LHCN-M2 (cell line): ENCODE measurements around the gene KLK10. TPM values are rescaled to one million over a fixed set of nuclear protein-coding genes. Genes with fewer than 3 reads are reported as not detected.

Source experiments
- DNase-seq: peaks from one replicate; pipeline ENCODE4 v3.0.0-alpha.2; 2012; ENCODE audit warnings: low read depth
- polyA plus RNA-seq: library from polyadenylated mRNA; unstranded; fragments of >200 nt; gene quantifications from one replicate; pipeline ENCODE4 v1.2.1, GENCODE V29; 2012; ENCODE audit warnings: missing spikeins
- total RNA-seq: library from RNA; depleted of rRNA; stranded (reverse); fragments of >200 nt; gene quantifications from 2 replicates; pipeline ENCODE4 v1.2.3, GENCODE V29; 2014; rRNA removed

Gene KLK10, protein sequence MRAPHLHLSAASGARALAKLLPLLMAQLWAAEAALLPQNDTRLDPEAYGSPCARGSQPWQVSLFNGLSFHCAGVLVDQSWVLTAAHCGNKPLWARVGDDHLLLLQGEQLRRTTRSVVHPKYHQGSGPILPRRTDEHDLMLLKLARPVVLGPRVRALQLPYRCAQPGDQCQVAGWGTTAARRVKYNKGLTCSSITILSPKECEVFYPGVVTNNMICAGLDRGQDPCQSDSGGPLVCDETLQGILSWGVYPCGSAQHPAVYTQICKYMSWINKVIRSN
- not detected in 2 replicates for total RNA-seq
- not detected for polyA plus RNA-seq

- DNase-seq, result no peak
These were observed at the start of gene KLK10 for GRCh38 chr19:51019544-51019925. Gene KLK10, minus strand, starts transcription at chr19:51019709. Its CDS starts 579 bp downstream, at chr19:51019130.

DNA sequence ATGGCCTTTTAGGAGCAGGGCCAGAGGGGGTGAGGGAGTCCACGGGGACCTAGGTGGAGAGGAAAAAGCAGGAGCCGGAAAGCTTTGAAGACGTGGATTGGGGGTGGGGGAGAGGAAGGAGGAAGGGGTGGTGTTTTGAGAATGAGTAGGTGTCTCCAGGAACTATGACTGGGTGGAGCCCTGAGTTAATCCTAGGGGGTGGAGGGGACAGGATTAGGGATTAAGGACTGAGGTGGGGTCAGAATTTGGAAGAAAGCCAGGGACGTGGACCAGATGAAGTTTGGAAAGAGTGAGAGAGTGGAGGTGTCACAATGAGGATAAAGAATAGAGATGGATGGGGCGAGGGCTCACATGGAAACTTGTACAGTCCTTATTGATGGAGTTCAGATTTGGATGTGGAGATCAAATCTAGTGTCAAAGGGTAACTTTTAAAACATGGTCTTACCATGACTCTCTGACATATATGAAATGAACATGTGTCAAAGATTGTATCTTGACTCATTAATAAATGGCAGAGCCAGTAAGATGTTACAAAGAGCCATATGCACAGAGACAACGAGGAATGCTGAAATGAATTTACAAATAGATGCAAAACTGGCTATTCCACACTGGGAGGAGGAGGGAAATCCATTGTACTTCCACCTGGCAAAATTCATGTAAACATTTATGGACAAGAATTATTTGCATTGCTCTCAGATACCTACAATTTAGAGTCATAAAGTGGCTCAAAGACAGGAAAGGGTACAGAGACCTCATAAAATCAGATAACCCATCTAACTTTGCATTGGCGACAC lies 47.1 kb upstream of the KLK10 start:
- no peak for DNase-seq

- no peak for DNase-seq
These were observed 45.9 kb upstream of the KLK10 start for GRCh38 chr19:51065221-51065960.

GRCh38 chr19:51064534-51065220 lies 45.2 kb upstream of the KLK10 start, which contains the start of gene KLK13:
Gene KLK13, minus strand, starts transcription at chr19:51065092. Its CDS starts 25 bp downstream, at chr19:51065067.
- no peak for DNase-seq

DNA sequence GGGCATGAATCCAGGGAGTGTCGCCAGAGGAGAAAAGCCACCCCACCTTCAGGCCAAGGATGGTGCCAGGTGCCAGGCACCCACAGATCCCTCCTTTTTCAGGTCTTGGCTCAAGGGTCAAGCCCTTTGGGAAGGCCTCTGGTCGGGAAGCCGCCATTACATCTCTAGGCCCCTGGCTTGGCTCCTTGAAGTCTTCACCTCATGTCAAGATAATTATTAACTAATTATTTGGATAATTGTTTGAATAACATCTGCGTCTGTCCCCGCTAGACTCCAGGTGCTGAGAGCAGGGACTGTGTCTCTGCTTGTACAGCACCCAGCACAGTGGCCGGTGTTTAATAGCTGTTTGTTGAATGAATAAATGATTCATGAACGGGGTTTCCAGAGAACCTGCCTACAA lies 44.2 kb upstream of the KLK10 start:
- no peak for DNase-seq

DNA sequence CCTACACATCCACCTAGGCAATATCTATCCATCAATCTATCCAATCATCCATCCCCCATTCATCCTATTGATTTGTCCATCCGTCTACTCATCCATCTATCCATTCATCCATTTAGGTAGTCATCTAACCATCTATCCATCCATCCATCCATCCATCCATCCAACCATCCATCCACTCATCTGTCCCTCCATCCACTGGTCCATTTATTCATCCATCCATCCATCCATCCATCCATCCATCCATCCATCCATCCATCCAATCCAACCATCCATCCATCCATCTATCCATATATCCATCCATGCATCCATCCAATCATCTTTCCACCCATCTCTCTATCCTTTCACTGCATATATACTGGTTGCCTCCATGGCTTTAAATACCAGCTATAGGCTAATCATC lies 41.5 kb upstream of the KLK10 start:
- no peak for DNase-seq

DNA sequence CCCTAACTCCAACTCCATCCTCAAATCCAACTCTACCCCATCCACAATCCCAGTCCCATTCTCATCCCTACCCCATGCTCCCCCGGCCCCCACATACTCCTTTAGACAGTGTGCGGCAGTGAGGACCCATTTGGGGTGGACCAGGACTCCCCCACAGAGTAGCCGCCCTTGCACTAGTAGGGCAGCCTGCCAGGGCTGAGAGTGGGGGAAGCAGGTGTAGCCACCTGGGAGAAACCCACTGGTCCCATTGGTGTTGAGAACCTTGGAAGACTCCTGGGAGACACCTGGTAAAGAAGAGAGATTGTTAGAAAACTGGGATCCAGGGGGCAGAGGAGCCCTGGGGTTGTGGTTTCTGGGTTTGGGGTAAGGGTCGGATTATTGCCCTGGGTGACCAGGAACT lies 40.8 kb upstream of the KLK10 start:
- no peak for DNase-seq

GRCh38 chr19:51059715-51060114 lies 40.2 kb upstream of the KLK10 start:
- no peak for DNase-seq

- DNase-seq, result no peak
These were observed 36.4 kb upstream of the KLK10 start for GRCh38 chr19:51055866-51056265.

DNA sequence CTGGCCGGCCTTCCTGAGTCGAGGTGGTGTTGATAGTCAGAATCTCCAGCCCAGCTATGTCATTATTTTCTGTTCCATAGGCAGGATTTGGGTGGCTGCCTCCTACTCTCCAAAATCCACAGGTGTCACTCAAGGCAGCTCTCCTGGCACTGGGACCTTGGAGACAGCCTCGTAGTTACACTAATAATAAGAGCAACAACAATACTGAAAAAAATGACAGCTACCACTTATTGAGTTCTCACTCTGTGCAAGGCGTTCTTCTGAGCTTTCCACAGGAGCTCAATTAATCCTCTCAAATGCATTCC lies 27.5 kb upstream of the KLK10 start:
- DNase-seq, result no peak

DNA sequence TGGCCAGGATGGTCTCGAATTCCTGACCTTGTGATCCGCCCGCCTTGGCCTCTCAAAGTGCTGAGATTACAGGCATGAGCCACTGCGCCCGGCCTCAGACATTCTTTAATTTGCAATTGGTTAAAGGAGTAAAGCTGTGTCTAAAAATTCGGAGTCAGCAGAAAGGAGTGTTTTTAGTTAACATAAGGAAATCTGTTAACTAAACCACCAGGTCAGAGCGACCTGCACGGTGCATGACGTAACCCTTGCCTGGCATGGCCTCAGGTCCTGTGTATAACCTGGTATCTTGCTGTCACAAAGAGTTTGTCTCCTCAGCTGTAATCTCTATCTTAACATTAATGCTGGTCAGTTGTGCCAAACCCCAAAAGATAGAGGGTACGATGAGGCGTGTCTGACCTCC lies 24.8 kb upstream of the KLK10 start:
- no peak for DNase-seq

GRCh38 chr19:51043497-51043896 lies 24.0 kb upstream of the KLK10 start:
- DNase-seq, result no peak

DNA sequence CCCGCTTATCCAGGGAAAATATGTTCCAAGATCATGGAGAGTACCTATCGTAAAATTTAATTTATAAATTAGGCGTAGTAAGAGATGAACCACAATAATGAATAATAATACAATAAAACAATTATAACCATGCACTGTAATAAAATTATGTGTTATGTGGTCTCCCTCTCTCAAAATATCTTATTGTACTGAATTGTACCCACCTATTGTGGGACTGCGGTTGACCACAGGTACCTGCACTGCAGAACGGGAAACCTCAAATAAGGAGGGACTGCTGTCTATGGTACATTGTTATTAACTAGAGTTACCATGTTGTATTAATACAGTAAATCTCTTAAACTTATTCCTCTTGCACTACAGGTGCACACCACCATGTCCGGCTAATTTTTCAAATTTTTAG lies 20.6 kb upstream of the KLK10 start:
- no peak for DNase-seq

DNA sequence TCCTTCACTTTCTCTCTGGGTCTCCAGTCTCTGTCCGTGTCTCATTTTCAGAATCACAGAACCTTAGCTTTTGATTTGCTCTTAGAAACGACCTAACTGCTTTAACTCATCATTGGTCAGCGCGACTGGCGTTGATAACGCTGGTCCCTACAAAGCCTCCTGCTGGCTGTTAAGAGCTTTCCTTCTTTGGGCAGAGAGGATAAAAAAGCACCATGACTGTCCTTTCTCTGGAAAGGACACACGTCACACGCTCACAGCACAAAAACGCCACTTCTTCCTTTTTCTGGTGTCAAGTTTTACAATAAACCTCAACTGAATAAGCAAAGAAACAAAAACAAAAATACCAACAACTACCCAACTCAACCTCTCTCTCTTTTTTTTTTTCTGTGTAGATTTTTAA lies 17.0 kb upstream of the KLK10 start:
- DNase-seq, result no peak

DNA sequence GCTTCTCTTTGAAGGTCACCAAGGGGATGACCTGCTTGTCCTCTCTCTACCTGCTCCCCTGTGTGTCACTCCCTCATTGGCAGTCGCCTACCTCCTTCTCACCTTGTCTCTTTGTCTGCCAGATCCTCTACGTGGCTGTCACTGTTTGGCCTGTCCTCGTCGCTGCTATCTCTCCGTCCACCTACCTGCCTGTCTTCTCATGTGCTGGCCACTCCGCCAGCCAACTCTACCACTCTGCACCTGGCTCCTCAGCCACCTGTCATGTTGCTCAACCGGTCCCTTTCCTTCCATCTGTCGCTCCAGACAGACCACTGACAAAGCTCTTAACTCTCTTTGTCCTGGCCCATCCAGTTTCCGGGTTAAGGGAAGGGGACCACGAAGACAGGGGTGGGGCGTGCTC lies 15.2 kb upstream of the KLK10 start, which contains the start of gene KLK12:
KLK12 (minus strand) TSS at position 299 of the 400 bp plus-strand sequence. CDS start 381 bp downstream, outside the sequence.
- DNase-seq, result no peak

- DNase-seq, result no peak
These were observed 12.3 kb upstream of the KLK10 start for GRCh38 chr19:51031880-51032225.

DNA sequence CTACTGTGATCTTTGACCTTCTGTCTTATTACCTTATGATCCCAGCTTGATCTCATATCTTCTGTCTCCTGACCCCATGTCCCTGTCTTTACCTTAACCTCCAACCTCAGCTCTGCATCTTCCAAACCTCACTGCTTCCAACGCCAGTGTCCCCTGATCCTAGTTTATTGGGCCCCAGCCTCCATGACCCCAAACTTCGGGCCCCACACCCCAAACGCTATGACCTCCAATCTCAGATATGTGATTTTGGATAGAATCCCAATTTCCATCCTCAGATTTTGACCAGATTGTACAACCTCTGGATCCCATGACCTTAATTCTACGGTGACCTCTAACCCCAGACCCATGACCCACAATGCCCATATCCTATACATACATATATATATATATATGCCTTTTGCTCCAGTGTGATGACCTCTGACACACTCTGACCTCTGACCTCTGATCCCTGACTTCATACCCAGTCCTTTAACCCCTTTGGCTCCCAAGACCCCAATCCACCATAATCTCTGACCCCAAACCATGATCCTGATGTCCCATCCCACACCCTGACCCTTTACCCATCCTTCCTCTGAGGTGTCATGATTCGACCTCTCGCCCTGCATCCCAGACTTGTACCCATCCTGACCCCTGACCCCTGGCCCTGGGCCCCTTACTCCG lies 11.8 kb upstream of the KLK10 start:
- no peak for DNase-seq

DNA sequence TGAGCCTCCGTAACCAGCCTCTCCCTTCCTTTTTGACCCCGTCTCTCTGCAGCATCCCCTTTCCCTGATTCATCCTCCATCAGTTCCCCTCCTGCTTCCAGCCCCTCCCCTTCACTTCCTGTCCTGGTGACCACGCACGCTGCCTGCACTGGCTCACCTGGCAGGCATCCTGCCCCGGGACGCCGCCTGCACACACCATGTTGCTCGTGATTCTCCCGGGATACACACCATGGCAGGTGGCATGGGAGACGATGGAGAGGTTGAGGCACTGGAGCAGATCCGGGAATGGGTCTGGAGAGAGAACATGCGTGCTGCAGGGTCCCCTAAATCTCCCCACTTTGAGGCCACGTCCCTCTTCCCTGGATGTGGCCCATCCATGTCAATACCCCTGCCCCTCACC lies 11.1 kb upstream of the KLK10 start:
- no peak for DNase-seq

DNA sequence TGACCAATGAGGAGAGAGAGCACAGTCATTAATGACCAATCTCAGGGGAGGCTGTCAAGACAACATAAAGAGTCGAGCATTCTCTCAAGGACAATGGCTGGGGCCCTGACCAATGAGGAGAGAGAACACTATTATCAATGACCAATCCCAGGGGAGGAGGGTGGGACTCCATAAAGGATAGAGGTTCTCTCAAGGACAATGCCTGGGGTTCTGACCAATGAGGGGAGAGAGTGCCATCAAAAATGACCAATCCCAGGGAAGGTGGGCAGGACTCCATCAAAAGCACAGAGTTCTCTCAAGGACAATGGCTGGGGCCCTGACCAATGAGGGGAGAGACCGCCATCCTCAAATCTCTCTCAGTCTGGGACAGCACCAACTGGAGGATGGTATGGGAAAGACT lies 10.2 kb upstream of the KLK10 start:
- no peak for DNase-seq

DNA sequence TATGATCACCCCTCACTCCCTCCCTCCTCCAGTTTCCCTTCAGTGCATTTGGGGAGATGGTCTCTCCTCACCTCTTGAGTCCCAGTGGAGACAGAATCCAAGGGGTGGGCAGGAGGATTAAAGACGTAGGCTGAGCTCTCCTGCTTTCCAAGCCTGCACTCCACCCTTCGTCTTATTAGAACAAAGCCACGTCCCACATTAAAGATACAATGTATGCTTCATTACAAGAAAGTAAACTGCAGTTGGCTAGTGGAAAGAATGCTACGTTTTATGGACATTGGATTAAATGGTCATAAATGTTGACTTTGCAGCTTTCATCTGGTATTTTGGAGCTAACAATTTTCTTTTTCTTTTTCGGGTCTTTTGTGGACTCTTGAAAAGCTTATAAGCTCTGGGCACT lies 8.4 kb upstream of the KLK10 start:
- no peak for DNase-seq

DNA sequence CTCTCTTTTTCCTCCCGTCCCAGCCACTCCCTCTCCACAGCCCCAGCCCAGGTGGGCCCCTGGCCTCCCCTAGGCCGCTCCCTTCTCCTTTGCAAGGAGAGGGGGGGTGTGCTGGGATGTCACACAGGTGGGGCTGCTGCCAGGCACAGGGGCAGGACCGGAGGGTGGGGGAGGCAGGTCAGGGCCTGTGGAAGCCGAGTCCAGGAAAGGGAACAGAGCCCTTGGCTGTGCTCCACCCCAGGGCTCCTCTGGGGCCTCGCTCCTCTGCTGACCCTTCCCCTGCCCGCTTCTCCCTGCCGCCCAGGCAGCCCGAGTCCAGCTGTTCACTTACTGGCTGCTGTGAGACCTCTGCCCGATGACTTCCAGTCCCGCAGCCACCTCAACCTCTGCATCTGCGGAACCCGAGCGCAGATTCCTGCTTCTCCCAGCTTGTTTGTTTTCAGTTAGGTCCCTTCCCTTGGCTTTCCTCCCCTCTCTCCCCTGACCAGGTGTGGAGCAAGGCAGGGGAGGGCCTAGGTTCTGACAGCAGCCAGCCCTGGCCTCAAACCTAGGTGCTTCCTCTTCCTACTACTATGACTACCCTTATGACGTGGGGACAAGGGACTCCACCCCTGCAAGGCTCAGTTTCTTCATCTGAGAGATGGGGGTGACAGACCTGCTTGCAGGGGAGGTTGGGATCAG lies 7.8 kb upstream of the KLK10 start:
- DNase-seq, result no peak
